ENCODE measurements around the gene PSORS1C1.
A peak's percentile ranks its signal among the peaks of the same experiment; 100 is the strongest.
"Not testable (repeated sequence)": the region's sequence is repeated elsewhere in the genome, so short reads cannot be mapped to it uniquely, and the experiment has no call there.

PSORS1C1 gene, protein sequence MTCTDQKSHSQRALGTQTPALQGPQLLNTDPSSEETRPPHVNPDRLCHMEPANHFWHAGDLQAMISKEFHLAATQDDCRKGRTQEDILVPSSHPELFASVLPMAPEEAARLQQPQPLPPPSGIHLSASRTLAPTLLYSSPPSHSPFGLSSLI

DNA sequence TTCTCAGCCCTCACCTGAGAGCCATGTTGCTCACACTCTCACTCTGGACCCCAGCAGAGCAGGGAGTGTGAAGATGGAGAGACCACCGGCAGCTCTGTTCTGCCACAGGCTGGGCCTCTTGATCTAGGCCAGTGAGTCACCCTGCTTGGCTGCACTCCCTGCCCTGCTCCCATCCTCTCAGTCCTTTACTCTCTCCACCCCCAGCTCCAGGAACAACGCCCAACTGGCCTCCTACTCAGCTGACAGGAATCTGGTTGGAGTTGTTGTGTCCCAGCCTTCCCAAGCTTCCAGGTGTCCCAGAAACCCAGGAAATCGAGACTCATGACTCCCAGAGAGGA lies at the start of gene PSORS1C1:
TSS of gene PSORS1C1 (plus strand) at position 260 of the 338 bp plus-strand sequence. CDS start 14,833 bp downstream, outside the sequence.
- DNase-seq: peak; percentile 81

DNA sequence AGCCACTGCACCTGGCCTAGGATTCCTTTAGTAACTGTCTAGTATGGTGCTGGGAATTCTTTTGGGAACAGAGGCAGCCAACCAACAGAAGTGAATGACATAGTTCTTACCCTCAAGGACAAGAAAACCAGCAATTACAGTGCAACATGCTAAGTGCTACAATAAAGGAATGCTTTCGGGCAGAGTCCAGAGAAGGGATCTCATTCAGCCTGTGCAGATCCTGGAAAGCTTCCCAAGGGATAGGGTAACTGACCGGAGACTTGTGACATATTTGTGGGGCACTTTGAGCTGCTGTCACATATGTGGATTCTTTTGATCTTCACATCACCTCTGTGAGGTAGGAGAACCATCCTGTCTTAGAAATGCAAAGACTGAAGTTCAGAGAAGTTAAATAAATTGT lies 49.0 kb upstream of the PSORS1C1 start:
- no peak for DNase-seq

DNA sequence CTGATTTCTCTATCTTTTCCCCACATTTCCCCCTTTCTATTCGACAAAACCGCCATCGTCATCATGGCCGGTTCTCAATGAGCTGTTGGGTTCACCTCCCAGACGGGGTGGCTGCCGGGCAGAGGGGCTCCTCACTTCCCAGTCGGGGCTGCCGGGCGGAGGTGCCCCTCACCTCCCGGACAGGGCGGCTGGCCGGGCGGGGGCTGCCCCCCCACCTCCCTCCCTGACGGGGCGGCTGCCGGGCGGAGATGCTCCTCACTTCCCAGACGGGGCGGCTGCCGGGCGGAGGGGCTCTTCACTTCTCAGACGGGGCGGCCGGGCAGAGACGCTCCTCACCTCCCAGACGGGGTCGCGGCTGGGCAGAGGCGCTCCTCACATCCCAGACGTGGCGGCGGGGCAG lies 47.6 kb upstream of the PSORS1C1 start:
- not testable (repeated sequence) for DNase-seq

DNA sequence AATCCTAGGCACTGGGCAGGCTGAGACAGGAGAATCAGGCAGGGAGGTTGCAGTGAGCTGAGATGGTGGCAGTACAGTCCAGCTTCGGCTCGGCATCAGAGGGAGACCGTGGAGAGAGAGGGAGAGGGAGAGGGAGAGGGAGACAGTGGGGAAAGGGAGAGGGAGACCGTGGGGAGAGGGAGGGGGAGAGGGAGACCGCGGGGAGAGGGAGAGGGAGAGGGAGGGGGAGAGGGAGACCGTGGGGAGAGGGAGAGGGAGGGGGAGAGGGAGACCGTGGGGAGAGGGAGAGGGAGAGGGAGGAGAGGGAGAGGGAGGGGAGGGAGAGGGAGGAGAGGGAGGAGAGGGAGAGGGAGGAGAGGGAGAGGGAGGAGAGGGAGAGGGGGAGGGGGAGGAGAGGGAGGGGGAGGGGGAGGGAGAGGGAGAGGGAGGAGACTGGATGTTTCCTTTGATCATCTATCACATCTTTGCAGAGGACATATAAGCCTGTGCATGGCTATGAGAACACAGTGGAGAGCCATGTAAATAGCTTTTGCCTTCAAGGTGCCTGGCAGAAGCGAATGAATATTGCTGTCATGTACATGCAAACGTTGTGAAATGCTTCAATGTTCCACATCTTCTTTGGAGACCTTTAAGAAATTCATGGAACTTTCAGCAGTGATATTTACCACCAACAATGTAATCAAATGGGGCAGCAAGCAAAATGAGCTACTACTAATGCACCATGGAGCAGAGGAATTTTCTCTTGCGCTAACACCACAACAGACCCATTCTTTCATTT lies 46.5 kb upstream of the PSORS1C1 start:
- DNase-seq: not testable (repeated sequence)

DNA sequence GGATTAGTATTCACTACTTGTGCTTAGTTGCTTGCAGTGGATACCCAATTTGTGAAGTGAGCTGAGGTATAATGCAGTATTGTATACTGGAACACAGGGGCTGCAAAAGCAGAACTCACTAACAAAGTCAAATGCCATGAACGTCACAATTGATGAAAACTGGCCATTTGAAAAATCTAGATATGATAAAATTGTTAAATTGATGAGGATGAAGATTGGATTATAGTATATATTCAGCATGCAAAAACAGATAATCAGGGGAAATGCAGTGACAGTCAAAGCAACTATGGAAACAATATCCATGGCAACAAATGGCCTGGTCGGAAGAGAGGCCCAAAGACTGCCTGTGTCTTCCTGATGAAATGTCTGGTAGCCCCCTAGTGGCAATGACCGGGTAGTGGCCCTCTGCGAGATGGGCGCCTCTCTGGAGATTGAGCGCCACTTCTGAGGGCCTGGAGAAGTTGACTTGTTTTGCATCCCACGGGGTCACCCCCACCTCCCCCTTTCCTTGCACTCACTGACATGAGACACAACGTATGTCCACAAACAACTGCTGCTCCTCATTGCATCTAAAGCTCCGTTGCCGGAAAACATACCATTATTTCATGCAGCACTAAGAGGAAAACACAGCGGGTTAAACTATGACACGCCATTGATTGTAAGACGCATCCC lies 45.8 kb upstream of the PSORS1C1 start:
- peak; percentile 70 for DNase-seq

DNA sequence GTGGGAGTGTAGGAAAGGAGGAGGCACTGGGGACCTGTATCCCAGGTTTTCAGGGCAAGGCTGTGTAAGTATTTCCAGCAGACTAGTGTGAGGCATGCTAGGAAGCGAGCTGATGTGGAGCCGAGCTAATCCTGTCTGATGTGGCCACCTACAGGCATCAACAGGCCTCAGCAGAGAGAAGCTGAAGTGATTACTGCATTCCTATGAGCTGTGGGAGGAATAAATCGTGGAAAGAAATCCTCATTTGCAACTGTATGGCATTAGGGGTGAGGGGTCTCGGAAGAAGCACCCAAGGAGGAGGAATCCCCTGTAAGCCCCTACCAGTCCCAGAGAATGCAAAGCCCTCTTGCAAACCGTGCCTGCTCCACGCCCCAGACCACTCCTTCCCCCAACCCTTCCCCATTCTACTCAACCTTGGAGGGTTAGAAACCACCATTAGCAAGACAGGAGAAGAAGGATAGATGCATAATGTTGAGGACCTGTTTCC lies 43.8 kb upstream of the PSORS1C1 start:
- DNase-seq: peak; percentile 61

DNA sequence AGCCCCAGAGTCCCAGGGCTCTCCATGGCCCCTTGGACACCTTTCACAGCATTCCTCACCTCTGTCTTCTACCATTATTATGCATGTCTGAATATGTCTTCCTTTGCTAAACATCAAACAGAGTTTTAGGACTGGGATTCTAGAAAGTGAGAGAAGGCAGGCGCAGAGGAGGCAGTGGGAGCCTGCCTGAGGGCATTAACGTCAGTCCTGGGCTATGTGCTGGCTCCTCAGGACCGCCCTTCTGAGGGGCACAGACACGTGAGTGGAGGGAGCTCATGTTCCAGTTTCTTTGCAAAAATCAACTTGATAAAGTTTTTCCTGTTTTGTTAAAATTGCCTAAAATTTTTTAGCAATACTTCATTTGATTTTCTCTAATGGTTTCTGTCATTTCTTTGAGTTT lies 40.2 kb upstream of the PSORS1C1 start:
- DNase-seq: no peak

DNA sequence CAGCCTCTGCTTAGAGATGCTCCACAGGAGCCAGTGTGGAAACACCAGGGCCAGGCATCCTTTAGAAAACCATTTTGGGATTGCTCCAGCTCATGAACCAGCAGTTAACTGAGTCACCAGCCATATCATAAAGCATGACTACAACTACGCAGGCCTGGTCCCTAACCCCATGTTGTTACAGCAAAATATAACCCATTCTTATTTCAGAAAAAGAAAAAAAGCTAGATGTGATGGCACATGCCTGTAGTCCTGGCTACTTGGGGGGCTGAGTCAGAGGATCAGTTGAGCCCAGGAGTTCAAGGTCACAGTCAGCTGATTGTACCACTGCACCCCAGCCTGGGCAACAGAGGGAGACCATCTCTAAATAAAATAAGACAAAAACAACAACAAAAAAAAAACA lies 39.1 kb upstream of the PSORS1C1 start:
- no peak for DNase-seq

DNA sequence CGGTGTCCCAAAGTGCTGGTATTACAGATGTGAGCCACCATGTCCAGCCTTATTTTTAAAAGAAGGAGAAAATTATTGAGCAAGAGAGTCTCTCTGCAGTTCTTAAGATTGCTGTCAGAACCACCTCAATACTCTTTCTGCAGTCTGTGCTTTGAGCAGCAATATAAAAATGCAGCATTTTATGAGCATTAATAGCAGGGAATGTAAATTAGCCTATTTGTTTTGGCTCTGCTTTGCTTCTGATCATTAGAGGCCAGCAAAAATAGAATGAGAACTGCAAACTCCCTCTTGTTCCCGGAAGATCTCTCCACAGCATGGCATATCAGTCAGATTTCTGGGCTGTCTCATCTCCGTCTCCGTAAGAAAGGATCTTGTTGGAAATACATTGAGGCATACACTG lies 38.0 kb upstream of the PSORS1C1 start:
- DNase-seq: no peak

DNA sequence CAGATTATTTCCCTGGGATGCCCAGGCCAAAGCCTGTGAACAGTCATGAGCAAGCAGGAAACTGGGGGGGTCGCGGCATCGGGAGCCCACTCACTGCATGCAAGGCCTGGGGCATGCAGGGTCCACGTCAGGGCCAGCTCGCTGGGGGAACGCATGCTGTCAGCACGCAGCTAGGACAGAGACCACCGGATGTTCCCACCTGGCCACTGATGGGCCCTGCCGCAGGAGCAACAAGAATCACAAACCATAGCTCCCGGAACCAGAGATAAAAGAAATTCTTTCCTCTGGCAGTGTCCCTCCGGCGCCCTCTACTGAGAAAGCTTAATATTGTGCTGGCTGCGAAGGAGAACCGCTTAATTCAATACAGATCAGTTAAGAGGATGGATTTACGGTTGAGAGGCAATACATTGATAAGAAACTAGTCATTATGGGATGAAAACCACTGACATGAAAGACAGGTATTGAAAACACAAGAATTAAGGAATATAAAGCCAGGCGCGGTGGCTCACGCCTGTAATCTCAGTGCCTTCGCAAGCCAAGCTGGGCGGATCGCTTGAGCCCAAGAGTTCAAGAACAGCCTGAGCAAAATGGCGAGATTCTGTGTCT lies 34.8 kb upstream of the PSORS1C1 start:
- peak; percentile 61 for DNase-seq

DNA sequence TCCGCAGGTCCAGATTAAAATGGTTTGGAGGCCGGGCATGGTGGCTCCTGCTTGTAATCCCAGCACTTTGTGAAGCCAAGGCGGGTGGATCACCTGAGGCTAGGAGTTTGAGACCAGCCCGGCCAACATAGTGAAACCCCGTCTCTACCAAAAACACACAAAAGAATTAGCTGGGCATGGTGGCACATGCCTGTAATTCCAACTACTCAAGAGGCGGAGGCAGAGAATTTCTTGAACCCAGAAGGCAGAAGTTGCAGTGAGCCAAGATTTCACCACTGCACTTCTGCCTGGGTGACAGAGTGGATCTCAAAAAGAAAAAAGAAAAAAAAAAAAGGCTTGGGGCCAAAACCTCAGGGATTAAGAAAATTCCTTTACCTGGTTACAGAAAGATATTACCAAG lies 32.7 kb upstream of the PSORS1C1 start:
- DNase-seq: no peak

DNA sequence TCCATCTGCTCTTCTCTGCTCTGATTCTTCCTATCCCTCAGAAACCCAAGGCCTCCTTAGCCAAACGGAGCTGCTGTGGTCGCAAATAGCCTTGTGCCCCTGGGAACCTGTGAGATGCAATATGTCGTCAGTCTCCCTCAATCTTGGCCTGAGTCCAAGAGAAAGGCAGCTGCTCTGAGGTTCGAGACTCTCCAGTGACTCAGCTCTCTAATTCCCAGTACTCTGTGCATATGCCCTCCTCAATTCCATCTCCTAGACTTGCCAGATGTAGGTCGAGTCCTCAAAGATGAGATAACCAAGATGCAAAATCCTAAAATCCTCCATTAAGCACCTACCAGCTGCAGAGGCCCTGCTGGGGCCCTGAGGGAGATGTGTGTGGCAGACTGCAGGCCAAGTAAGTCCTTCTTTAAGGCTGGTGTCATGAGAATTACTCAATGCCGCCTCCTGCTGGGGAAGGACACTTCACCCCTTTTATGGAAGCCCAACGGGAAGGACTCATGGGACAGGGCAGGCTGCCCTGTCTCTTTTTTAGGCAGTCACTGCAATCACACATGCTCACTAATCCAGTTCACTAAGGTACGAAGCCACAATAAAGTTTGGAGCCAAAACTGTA lies 30.8 kb upstream of the PSORS1C1 start:
- peak; percentile 24 for DNase-seq

DNA sequence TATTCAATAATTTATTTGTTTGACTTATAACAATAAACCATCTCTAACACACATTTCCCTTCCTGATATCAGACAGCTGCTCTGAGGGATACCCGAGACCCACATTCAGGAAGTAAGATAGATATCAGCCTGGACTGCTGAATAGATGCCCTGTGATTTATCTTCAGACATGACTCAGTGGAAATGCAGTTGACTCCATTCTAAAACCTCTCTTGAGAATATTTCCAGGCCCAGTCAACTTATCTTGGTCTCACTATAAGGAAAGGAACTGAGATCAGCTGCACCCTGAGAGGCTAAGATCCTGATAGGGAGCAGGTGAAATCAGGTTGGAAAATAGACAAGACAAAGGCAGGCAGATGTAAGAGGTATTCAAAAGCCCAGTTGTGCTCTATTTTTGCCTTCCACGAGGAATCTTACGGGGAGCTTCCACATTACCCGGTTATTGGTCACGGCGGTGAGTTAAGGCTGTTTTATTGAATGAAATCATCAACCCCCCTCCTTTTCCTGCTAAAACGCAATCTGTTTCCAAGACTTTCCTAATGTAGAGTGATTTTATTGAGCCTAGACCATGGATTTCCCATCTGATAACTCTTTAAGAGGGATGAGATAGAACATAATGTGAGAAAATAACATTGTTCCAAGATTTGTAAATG lies 27.7 kb upstream of the PSORS1C1 start:
- DNase-seq: no peak

DNA sequence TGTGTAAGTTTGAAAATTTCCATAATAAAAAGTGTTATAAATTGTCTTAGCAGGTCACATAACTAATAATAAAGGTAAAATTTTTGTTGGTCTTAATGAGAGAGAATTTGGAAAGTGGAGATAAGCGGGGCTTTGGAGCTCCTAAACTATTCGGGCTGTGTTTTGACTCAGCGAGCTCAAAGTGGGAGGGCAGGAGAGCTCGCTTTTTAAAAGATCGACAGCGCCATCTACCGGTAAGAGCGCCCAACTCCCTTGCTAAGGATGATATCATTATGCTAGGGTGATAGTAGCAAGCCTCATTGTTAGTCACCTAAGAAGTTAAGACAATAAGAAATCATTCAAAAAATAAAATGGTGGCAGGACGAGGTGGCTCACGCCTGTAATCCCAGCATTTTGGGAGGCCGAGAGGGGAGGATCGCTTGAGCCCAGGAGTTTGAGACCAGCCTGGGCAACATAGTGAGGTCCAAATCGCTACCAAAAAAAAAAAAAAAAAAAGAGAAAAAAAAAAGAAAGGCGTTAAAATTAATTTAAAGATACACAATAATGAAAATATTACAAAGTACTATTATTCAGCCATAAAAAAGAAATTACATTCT lies 27.0 kb upstream of the PSORS1C1 start:
- peak; percentile 79 for DNase-seq

DNA sequence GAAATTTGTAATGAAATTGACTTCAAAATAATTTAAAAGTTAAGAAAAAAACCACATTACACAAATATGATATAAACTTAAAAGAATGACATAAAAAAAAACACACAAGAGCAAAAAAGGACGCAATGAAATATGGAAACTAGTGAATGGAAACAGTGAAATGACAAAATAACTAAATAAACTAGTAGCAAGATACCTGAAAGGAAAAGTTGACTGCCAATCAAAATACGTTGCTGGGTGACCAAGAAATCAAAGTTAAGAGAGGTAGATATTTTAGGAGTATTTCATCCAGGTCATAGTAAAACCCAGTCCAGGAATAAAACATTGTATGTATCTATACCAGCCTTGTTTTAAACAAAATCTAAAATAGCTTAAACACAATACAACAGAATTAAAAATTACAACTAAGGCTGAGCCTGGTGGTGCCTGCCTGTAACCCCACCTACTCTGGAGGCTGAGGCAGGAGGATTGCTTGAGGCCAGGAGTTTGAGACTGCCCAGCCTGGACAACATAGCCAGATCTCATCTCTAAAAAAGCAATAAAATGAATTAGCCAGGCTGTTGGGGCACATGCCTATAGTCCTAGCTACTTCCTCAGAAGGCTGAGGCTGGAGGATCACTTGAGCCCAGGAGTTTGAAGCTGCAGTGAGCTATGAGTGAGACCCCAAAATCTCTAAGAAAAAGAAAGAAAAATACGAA lies 24.2 kb upstream of the PSORS1C1 start:
- DNase-seq: no peak

DNA sequence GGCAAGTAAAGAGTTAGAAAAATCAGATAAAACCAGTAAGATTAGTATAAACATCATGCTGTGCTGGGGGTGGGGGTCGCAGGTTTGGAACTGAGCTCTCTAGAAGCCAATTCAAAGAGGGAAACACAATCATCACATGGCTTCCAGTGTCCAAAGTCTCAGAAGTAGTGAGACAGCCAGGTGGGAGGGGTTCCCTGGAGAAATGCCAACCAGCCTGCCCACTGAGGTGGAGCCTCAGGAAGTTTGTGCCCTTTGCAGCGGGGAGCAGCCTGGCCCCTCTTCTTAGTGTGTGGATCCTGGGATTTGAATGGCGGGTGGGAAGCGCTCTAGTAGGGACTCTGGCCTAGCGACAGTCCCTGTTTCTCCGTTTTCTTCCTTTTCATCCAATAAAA lies 23.6 kb upstream of the PSORS1C1 start:
- DNase-seq: no peak

DNA sequence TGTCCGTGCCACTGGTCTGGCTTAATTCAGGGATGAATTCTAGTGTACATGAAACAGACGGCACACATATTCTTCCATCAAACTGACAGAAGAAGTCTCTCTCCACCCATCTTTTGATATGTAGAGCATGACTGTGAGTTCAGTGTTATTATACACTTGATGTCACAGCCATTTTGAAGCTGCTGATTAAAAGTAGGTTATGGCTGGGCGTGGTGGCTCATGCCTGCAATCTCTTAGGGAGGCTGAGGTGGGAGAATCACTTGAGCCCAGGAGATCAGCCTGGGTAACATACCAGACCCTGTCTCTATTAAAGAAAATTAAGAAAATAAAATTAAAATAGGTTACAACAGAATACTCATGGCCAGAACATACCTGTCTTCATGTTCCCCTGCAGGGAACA lies 22.9 kb upstream of the PSORS1C1 start:
- DNase-seq: no peak

DNA sequence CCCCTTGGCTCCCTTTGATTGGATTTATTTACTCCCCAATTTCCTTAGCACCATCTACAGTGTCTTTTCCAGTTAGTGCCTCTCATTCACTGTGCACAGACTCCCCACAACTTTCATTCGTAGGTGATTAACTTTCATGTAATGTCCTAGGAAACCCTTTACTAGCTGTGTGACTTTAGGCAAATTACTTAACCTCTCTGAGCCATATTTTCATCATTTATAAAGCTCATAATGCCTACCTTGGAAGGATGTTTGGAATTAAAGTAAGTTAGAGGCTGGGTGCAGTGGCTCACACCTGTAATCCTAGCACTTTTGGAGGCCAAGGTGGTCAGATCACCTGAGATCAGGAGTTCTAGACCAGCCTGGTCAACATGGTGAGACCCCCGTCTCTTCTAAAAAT lies 22.4 kb upstream of the PSORS1C1 start:
- DNase-seq: no peak

DNA sequence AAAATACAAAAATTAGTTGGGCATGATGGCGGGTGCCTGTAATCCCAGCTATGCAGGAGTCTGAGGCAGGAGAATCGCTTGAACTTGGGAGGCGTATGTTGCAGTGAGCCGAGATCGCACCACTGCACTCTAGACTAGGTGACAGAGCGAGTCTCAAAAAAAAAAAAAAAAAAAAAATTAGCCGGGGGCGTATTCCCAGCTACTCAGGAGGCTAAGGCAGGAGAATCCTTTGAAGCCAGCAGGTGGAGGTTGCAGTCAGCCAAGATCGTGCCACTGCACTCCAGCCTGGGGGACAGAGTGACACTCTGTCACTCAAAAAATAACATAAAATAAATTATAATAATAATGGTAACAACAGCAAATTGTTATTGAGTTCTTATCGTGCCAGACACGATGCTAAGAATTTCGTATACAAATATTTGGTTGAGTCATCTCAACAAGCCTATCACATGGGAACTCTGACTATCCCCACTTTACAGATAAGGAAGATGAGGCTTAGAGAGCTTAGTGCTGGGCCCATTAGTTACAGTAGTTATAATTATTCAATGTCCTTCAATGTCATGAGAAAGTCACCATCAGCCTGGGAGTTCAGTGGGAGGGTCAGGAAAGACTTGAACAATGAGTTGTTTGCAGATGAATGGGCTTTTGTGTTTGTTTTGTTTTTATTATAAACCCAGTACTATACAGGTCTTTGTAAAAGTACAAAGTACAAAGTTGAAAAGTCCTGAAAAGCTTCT lies 21.7 kb upstream of the PSORS1C1 start:
- DNase-seq: no peak

DNA sequence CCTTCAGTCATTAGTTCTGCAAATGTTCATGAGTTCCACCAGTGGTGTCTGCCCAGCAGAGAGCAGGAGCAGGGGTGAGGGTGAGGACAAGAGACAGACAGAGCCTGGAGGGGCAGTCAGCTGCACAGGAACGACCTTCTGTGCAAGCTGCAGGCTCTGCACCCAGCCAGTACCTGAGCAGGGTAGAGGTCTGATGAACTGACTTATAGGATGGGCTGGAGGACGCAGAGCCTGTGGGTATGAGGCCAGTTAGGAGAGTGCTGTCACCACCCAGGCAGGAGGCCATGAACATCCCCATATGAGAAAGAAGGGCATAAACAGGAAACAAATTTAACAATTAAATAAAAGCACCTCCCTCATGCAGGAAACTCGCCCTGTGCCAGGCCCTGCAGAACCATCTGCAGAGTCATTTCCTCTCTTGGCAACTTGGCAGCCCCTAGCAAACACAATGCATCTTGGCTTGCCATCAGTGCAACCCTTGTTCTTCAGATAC lies 20.2 kb upstream of the PSORS1C1 start:
- DNase-seq: no peak

DNA sequence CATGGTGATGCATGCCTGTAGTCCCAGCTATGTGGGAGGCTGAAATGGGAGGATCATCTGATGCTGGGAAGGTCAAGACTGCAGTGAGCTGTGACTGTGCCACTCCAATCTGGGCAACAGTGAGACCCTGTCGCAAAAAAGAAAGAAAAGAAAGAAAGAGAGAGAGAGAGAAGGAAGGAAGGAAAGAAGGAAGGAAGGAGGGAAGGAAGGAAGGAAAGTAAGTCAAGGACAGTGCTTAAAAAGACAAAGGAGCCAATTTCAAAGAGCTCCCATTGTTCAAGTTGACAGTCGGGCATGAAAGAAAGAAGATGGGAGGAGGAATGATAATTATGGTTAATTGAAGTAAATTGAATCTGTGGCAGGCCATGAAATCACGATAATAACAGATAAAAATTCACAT lies 18.4 kb upstream of the PSORS1C1 start:
- no peak for DNase-seq
